A549 (cell line): ENCODE results near the gene RGPD4.

Experiments
- CEBPB ChIP-seq, 2 experiments: fragments of >200 bp in 1 of 2; sonication (Bioruptor Twin) in 1 of 2; formaldehyde crosslinking in 1 of 2; IDR thresholded peaks; 2 replicates each; pipeline ENCODE4 v1.6.1; 2012 to 2016
- ESRRA ChIP-seq: fragments of 150-350 bp; IDR thresholded peaks from 2 replicates; pipeline ENCODE4 v1.6.1; 2014; ENCODE audit warnings: mild to moderate bottlenecking, low read length, borderline replicate concordance
- MYC ChIP-seq: IDR thresholded peaks from 2 replicates; pipeline ENCODE4 v1.6.1; 2012; ENCODE audit warnings: mild to moderate bottlenecking, inconsistent platforms, low read length, improper control_type of control experiment, borderline replicate concordance
- TP53 ChIP-seq: fragments of 250-450 bp; sonication (Bioruptor Pico); IDR thresholded peaks from 2 replicates; pipeline ENCODE4 v1.5.0; 2021; ENCODE audit warnings: mild to moderate bottlenecking, moderate library complexity
- ZFP36 ChIP-seq: fragments of 450-650 bp; IDR thresholded peaks from 2 replicates; pipeline ENCODE4 v1.6.1; 2014; ENCODE audit warnings: borderline replicate concordance; ENCODE audit not compliant: partially characterized antibody
- TF ChIP-seq, protein P1 (sequence below): fragments of >200 bp; sonication (Bioruptor Twin); formaldehyde crosslinking; IDR thresholded peaks from 3 replicates; pipeline ENCODE4 v1.5.1; 2016

DNA sequence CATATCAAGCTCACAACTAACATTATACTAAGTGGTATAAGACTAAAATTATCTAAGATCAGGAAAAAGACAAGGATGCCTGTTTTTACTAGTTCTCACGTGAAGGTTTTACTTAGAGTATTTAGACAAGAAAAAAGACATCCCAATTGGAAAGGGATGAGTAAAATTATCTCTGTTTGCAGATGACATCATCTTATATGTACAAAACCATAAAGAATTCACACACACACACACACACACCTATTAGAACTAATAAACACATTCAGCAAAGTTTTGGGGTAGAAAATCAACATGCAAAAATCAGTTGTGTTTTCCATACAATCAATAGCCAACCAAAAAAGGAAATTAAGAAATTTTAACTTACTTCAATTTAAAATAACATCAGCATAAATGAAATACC is 35.9 kb upstream of the RGPD4 start:
- TF ChIP-seq, protein P1, sequence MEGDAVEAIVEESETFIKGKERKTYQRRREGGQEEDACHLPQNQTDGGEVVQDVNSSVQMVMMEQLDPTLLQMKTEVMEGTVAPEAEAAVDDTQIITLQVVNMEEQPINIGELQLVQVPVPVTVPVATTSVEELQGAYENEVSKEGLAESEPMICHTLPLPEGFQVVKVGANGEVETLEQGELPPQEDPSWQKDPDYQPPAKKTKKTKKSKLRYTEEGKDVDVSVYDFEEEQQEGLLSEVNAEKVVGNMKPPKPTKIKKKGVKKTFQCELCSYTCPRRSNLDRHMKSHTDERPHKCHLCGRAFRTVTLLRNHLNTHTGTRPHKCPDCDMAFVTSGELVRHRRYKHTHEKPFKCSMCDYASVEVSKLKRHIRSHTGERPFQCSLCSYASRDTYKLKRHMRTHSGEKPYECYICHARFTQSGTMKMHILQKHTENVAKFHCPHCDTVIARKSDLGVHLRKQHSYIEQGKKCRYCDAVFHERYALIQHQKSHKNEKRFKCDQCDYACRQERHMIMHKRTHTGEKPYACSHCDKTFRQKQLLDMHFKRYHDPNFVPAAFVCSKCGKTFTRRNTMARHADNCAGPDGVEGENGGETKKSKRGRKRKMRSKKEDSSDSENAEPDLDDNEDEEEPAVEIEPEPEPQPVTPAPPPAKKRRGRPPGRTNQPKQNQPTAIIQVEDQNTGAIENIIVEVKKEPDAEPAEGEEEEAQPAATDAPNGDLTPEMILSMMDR: no peak
- TF ChIP-seq MYC (no peak), TP53 (CRISPR knock-in tag) (no peak), ZFP36 (no peak), ESRRA (no peak), CEBPB (IDR thresholded peaks at IDR 0.05) (no peak)
